ENCODE data around the gene SMARCA2. TPM values are rescaled to one million over a fixed set of nuclear protein-coding genes. Genes with fewer than 3 reads are reported as not detected.
A peak's percentile ranks its signal among the peaks of the same experiment; 100 is the strongest.

SMARCA2 gene
- total and polyA plus RNA-seq, 10 of the 15 experiments (the other 5 are each of a cell fraction or from before 2014, with no cell fraction given) = 100 to 392 (median 204) TPM

DNA sequence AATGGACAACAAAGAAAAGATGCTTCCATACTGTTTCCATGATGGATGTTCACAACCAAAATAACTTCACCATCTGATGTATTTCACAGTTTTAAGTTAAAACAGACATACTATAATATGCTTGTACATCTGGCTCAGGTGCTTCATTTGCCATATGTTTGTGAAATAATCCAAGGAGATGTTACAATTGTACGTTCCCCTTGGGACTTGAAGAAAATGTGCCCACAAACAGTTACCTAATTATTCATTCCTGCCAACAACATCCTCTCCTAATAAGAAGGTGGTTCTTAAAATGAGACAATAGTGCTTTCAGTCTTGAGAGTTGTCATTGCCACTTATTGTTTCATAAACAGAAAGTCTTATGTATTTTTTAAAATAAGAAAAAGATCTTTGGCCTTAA, 33.1 kb upstream of the SMARCA2 start:
- Histone ChIP-seq H3K9ac (ENCODE audit: control insufficient read depth, insufficient read depth, low read length) (no peak overlapping the region), H3K36me3 (ENCODE audit: control insufficient read depth in 2 of 2, insufficient read depth in 2 of 2, low read length in 1 of 2) (no peaks in the 10 kb centered on the region), H3K4me3 (no peak overlapping the region), H3K79me2 (ENCODE audit: control insufficient read depth, insufficient read depth, low read length) (no peaks in the 10 kb centered on the region), H3K9me3 (replicated peaks; ENCODE audit: control insufficient read depth, insufficient read depth, low read length) (no peaks in the 10 kb centered on the region; the same call in 2 of the 3 replicates), H3K4me2 (ENCODE audit: control insufficient read depth, insufficient read depth) (no peak overlapping the region), H4K20me1 (ENCODE audit: control insufficient read depth, insufficient read depth) (no peaks in the 10 kb centered on the region), H2AFZ (ENCODE audit: control insufficient read depth, low read depth, low read length) (peak overlapping the region; percentile 32; the same call in 1 of the 2 replicates), H3K27ac (ENCODE audit: control insufficient read depth, insufficient read depth) (no peak overlapping the region), H3K27me3 (replicated peaks in 1 of 2; ENCODE audit: control insufficient read depth in 2 of 2, insufficient read depth in 2 of 2, low read length in 1 of 2) (no peaks in the 10 kb centered on the region), H3K4me1 (ENCODE audit: control insufficient read depth, insufficient read depth, low read length) (0 out of 2 replicates have a peak, but pooled peaks cover 4% of the 10 kb centered on the region)
- CTCF ChIA-PET = no interaction called here
- POLR2A ChIA-PET = no interaction called here
- RAD21 ChIA-PET (ENCODE audit: unreplicated experiment) = no interaction called here
- in situ Hi-C loops (cut with MboI) (no loop called here), intact Hi-C loops (cut with micrococcal nuclease; ENCODE audit: unreplicated experiment) (no loop called here)
- SMC1A ChIA-PET (ENCODE audit: uncharacterized antibody, unreplicated experiment) = interaction anchor here (3.4 kb wide), 1 partner anchor 9 kb away, joined by 9 read pairs; no protein-coding TSS in a partner anchor
- FAIRE-seq (no peak), DNase-seq (ENCODE audit: low read depth, low spot score) (peak; percentile 13), ATAC-seq (peak; percentile 72)
- BruUV-seq (replicated peaks) = no TSS peak
- WGBS (ENCODE audit: insufficient coverage, insufficient replicate concordance, low lambda C conversion rate, missing lambda C conversion rate) = 50% methylated on average over 1 of the region's 1 CpG
- TF ChIP-seq HDAC2 (IDR thresholded peaks at IDR 0.05) = no peak
- TF ChIP-seq, protein P1, sequence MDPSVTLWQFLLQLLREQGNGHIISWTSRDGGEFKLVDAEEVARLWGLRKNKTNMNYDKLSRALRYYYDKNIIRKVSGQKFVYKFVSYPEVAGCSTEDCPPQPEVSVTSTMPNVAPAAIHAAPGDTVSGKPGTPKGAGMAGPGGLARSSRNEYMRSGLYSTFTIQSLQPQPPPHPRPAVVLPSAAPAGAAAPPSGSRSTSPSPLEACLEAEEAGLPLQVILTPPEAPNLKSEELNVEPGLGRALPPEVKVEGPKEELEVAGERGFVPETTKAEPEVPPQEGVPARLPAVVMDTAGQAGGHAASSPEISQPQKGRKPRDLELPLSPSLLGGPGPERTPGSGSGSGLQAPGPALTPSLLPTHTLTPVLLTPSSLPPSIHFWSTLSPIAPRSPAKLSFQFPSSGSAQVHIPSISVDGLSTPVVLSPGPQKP (IDR thresholded peaks at IDR 0.05; ENCODE audit: low read depth, low read length) = no peak
- TF ChIP-seq STAT3 (IDR thresholded peaks at IDR 0.05; ENCODE audit: low read depth, low read length) = no peak
- no peak for TF ChIP-seq CBX5 (IDR thresholded peaks at IDR 0.05; ENCODE audit: low read depth)
- TF ChIP-seq MTA3 (IDR thresholded peaks at IDR 0.05; ENCODE audit: borderline replicate concordance, low read length) = no peak
- TF ChIP-seq YY1 (IDR thresholded peaks at IDR 0.05; ENCODE audit: low read depth, low read length) = no peak
- TF ChIP-seq, protein P2, sequence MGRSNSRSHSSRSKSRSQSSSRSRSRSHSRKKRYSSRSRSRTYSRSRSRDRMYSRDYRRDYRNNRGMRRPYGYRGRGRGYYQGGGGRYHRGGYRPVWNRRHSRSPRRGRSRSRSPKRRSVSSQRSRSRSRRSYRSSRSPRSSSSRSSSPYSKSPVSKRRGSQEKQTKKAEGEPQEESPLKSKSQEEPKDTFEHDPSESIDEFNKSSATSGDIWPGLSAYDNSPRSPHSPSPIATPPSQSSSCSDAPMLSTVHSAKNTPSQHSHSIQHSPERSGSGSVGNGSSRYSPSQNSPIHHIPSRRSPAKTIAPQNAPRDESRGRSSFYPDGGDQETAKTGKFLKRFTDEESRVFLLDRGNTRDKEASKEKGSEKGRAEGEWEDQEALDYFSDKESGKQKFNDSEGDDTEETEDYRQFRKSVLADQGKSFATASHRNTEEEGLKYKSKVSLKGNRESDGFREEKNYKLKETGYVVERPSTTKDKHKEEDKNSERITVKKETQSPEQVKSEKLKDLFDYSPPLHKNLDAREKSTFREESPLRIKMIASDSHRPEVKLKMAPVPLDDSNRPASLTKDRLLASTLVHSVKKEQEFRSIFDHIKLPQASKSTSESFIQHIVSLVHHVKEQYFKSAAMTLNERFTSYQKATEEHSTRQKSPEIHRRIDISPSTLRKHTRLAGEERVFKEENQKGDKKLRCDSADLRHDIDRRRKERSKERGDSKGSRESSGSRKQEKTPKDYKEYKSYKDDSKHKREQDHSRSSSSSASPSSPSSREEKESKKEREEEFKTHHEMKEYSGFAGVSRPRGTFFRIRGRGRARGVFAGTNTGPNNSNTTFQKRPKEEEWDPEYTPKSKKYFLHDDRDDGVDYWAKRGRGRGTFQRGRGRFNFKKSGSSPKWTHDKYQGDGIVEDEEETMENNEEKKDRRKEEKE (IDR thresholded peaks at IDR 0.05) = no peak
- no peak for TF ChIP-seq SUZ12 (IDR thresholded peaks at IDR 0.05; ENCODE audit: unreplicated experiment)
- TF ChIP-seq SPI1 (IDR thresholded peaks at IDR 0.05; ENCODE audit: borderline replicate concordance, insufficient read depth, low read depth, low read length) = no peak
- TF ChIP-seq IKZF2 (IDR thresholded peaks at IDR 0.05) = peak; percentile 47 to 65; a peak in 2 of 4 replicates
- peak; percentile 26; the same call in 1 of the 2 replicates for TF ChIP-seq RUNX3 (IDR thresholded peaks at IDR 0.05; ENCODE audit: low read length)
- TF ChIP-seq MEF2B (IDR thresholded peaks at IDR 0.05; ENCODE audit: partially characterized antibody, poor library complexity, severe bottlenecking) = peak; percentile 80
- no peak for TF ChIP-seq PML (IDR thresholded peaks at IDR 0.05; ENCODE audit: low read length)
- TF ChIP-seq BCL11A (IDR thresholded peaks at IDR 0.05; ENCODE audit: low read depth, low read length) = 0 out of 2 replicates have a peak, but pooled peaks have one; percentile 24
- no peak for TF ChIP-seq SIN3A (IDR thresholded peaks at IDR 0.05; ENCODE audit: low read depth, low read length)
- TF ChIP-seq TCF3 (IDR thresholded peaks at IDR 0.05; ENCODE audit: borderline replicate concordance, insufficient read depth, low read depth, low read length) = no peak
- peak; percentile 37; the same call in 1 of the 2 replicates for TF ChIP-seq JUNB (IDR thresholded peaks at IDR 0.05)
- peak; percentile 83; the same call in 1 of the 2 replicates for TF ChIP-seq MTA2 (IDR thresholded peaks at IDR 0.05; ENCODE audit: low read depth)
- no peak for TF ChIP-seq ZBED1 (IDR thresholded peaks at IDR 0.05; ENCODE audit: borderline replicate concordance)
- TF ChIP-seq, protein P3, sequence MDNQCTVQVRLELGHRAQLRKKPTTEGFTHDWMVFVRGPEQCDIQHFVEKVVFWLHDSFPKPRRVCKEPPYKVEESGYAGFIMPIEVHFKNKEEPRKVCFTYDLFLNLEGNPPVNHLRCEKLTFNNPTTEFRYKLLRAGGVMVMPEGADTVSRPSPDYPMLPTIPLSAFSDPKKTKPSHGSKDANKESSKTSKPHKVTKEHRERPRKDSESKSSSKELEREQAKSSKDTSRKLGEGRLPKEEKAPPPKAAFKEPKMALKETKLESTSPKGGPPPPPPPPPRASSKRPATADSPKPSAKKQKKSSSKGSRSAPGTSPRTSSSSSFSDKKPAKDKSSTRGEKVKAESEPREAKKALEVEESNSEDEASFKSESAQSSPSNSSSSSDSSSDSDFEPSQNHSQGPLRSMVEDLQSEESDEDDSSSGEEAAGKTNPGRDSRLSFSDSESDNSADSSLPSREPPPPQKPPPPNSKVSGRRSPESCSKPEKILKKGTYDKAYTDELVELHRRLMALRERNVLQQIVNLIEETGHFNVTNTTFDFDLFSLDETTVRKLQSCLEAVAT (IDR thresholded peaks at IDR 0.05) = no peak
- TF ChIP-seq ATF7 (IDR thresholded peaks at IDR 0.05; ENCODE audit: low read depth) = peak; percentile 35; the same call in 1 of the 2 replicates
- TF ChIP-seq DPF2 (IDR thresholded peaks at IDR 0.05) = peak; percentile 55; the same call in 1 of the 2 replicates
- 0 out of 2 replicates have a peak, but pooled peaks have one; percentile 38 for TF ChIP-seq GATAD2B (conservative IDR thresholded peaks at IDR 0.05; ENCODE audit: low read depth)

Measured in GM12878 (cell line).